ENCODE results near the gene OPRPN.

DNA sequence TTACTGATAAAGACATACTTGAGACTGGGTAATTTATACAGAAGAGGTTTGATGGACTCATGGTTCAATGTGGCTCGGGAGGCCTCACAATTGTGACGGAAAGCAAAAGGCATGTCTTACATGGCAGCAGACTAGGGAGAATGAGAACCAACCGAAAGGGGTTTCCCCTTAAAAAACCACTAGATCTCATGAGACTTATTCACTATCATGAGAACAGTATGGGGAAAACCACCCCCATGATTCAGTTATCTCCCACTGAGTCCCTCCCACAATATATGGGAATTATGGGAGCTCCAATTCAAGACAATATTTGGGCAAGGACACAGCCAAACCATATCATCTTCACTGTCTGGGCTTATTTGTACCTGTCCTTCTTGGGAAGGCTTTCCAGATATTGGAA lies 51.5 kb downstream of the OPRPN start:
- TF ChIP-seq, protein P1, sequence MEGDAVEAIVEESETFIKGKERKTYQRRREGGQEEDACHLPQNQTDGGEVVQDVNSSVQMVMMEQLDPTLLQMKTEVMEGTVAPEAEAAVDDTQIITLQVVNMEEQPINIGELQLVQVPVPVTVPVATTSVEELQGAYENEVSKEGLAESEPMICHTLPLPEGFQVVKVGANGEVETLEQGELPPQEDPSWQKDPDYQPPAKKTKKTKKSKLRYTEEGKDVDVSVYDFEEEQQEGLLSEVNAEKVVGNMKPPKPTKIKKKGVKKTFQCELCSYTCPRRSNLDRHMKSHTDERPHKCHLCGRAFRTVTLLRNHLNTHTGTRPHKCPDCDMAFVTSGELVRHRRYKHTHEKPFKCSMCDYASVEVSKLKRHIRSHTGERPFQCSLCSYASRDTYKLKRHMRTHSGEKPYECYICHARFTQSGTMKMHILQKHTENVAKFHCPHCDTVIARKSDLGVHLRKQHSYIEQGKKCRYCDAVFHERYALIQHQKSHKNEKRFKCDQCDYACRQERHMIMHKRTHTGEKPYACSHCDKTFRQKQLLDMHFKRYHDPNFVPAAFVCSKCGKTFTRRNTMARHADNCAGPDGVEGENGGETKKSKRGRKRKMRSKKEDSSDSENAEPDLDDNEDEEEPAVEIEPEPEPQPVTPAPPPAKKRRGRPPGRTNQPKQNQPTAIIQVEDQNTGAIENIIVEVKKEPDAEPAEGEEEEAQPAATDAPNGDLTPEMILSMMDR (IDR thresholded peaks at IDR 0.05; ENCODE audit: extremely low read depth in 1 of 2, insufficient read depth in 1 of 2, low read depth in 1 of 2, low read length in 2 of 2), result no peak
- TF ChIP-seq POLR2AphosphoS5 (IDR thresholded peaks at IDR 0.05; ENCODE audit: insufficient read depth, low read depth, low read length), result no peak
